Neural progenitor cell (in vitro differentiated cells): ENCODE results near the gene AK1. TPM values are rescaled to one million over a fixed set of nuclear protein-coding genes. Genes with fewer than 3 reads are reported as not detected.

Source experiments
- DNase-seq: peaks from one replicate; pipeline ENCODE4 v3.0.0-alpha.2; 2016; ENCODE audit warnings: low spot score
- H2AFZ ChIP-seq: fragments of 200-600 bp; sonication (generic); replicated peaks from 2 replicates; pipeline ENCODE4 v1.6.1; 2016; ENCODE audit warnings: antibody characterized with exemption
- H3F3A ChIP-seq: fragments of 200-600 bp; sonication (generic); 2 replicates; pipeline ENCODE4 v1.6.1; 2016; ENCODE audit warnings: antibody characterized with exemption, low read depth
- H3K27ac ChIP-seq: fragments of 200-600 bp; sonication (generic); 2 replicates; pipeline ENCODE4 v1.5.1; 2016; ENCODE audit warnings: mild to moderate bottlenecking
- H3K27me3 ChIP-seq: fragments of 200-600 bp; sonication (generic); 2 replicates; pipeline ENCODE4 v1.6.1; 2016; ENCODE audit warnings: mild to moderate bottlenecking, moderate library complexity
- H3K36me3 ChIP-seq: fragments of 200-600 bp; sonication (generic); 2 replicates; pipeline ENCODE4 v1.5.1; 2016
- H3K4me1 ChIP-seq: fragments of 200-600 bp; sonication (generic); 2 replicates; pipeline ENCODE4 v1.6.1; 2016; ENCODE audit warnings: mixed run types
- H3K4me2 ChIP-seq: fragments of 200-600 bp; sonication (generic); 2 replicates; pipeline ENCODE4 v1.6.1; 2016
- H3K4me3 ChIP-seq: fragments of 200-600 bp; sonication (generic); 2 replicates; pipeline ENCODE4 v1.5.1; 2016
- H3K79me2 ChIP-seq: fragments of 200-600 bp; sonication (generic); 2 replicates; pipeline ENCODE4 v1.6.1; 2016; ENCODE audit warnings: low read depth
- H3K9ac ChIP-seq: fragments of 200-600 bp; sonication (generic); 2 replicates; pipeline ENCODE4 v1.6.1; 2016
- H3K9me3 ChIP-seq: fragments of 200-600 bp; sonication (generic); 2 replicates; pipeline ENCODE4 v1.5.1; 2016; ENCODE audit warnings: low read depth
- H4K20me1 ChIP-seq: fragments of 200-600 bp; sonication (generic); 2 replicates; pipeline ENCODE4 v1.6.1; 2016; ENCODE audit warnings: low read depth
- H3K27ac Mint-ChIP-seq: 3 replicates; pipeline ENCODE4 v1.8.0; 2021; ENCODE audit warnings: mixed read lengths
- H3K27me3 Mint-ChIP-seq: 2 replicates; pipeline ENCODE4 v1.8.0; 2022; ENCODE audit warnings: low read depth, mild to moderate bottlenecking, inconsistent platforms, moderate library complexity, mixed read lengths; ENCODE audit not compliant: insufficient read depth
- H3K36me3 Mint-ChIP-seq: 3 replicates; pipeline ENCODE4 v1.8.0; 2021; ENCODE audit warnings: mixed read lengths
- H3K4me1 Mint-ChIP-seq: 3 replicates; pipeline ENCODE4 v1.8.0; 2021; ENCODE audit warnings: mixed read lengths
- H3K4me3 Mint-ChIP-seq: 3 replicates; pipeline ENCODE4 v1.8.0; 2021; ENCODE audit warnings: mild to moderate bottlenecking, moderate library complexity, mixed read lengths
- H3K9me3 Mint-ChIP-seq: 3 replicates; pipeline ENCODE4 v1.8.0; 2020; ENCODE audit warnings: mixed read lengths
- CTCF ChIP-seq: fragments of 200-600 bp; sonication (generic); IDR thresholded peaks from 2 replicates; pipeline ENCODE4 v1.5.1; 2017; ENCODE audit warnings: antibody characterized with exemption, mild to moderate bottlenecking
- EZH2 ChIP-seq: fragments of 200-600 bp; sonication (generic); IDR thresholded peaks from 2 replicates; pipeline ENCODE4 v1.6.1; 2017; ENCODE audit warnings: antibody characterized with exemption, mild to moderate bottlenecking, moderate library complexity
- EZH2phosphoT487 ChIP-seq: fragments of 200-600 bp; sonication (generic); IDR thresholded peaks from 2 replicates; pipeline ENCODE4 v1.6.1; 2017; ENCODE audit warnings: antibody characterized with exemption
- microRNA-seq: library from miRNA; unstranded; fragments of <30 nt; microRNA quantifications from one replicate; pipeline ENCODE4, GENCODE V29; 2016
- small RNA-seq: library from RNA; depleted of rRNA; stranded (forward); fragments of <200 nt; gene quantifications from one replicate; pipeline ENCODE3, GENCODE V24; 2015
- total RNA-seq: library from RNA; depleted of rRNA; stranded (reverse); fragments of >200 nt; gene quantifications from 2 replicates; pipeline ENCODE4 v1.2.3, GENCODE V29; 2015; ENCODE audit warnings: low replicate concordance

The AK1 gene
- total RNA-seq, 1 donor from 2014 or later = 25.6 TPM

DNA sequence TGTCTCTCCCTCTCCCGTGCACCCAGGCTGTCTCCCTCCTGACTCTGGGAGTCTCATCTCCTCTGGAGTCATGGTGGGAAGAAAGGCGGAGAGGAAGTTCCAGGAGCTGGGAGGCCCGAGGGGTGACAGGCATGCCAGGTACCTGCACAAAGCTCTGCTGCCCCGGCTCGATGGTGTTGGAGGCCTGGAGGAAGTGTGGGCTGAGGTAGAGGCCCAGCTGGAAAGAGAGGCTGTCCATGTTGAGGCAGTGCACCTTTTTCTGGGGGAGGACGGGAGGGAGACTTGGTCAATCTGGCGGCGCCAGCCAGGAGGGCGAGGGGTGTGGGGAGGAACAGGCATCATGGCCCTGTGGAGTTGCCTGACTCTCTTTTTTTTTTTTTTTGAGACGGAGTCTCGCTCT is 58.9 kb downstream of the AK1 start:
- H3K9ac ChIP-seq = no peak overlapping the region
- H3K27ac Mint-ChIP-seq = peak overlapping the region; percentile 57

DNA sequence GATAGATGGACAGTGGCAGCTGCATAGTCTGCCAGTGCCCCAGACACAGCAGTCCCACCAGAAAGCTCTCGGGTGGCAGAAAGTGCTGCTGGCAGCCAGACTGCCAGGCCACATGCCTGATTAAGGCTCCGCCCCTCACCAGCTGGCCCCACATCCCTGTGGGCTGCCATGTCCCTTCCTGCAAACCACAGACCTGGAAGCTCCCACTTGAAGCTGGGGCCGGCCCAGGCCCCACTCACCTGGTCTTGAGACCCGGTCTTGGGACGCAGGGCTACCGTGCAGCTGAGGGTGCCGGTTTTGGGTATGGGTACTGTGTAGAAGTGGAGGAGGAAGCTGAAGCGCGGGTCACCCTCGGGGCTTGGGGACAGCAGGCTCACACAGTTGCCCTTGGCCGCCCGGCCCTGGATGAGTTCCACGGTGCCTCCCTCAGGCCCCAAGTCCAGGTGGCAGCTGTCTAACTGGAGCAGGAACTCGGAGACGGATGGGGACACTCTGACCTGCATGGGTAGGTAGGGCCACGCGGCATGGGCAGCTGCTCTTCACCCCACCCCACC is 59.5 kb downstream of the AK1 start:
- H3K27me3 ChIP-seq = no peaks in the 10 kb centered on the region
- H2AFZ ChIP-seq = no peak overlapping the region
- Mint-ChIP-seq H3K36me3 (no peaks in the 10 kb centered on the region), H3K27me3 (peaks cover 4% of the 10 kb centered on the region), H3K27ac (no peak overlapping the region), H3K4me1 (no peaks in the 10 kb centered on the region), H3K4me3 (no peak overlapping the region), H3K9me3 (no peaks in the 10 kb centered on the region)
- no peaks in the 10 kb centered on the region for H3K36me3 ChIP-seq
- H4K20me1 ChIP-seq = no peaks in the 10 kb centered on the region
- no peaks in the 10 kb centered on the region for H3K79me2 ChIP-seq
- no peak overlapping the region for H3K27ac ChIP-seq
- DNase-seq = no peak
- H3K4me3 ChIP-seq = no peak overlapping the region
- no peak for TF ChIP-seq EZH2
- no peak for TF ChIP-seq CTCF
- TF ChIP-seq EZH2phosphoT487 = no peak
- no peak overlapping the region for H3K4me2 ChIP-seq
- peaks cover 4% of the 10 kb centered on the region for H3F3A ChIP-seq
- H3K9me3 ChIP-seq = no peaks in the 10 kb centered on the region
- no peaks in the 10 kb centered on the region for H3K4me1 ChIP-seq
- no peak overlapping the region for H3K9ac ChIP-seq

More for the DNA sequence above, 58.9 kb downstream of the AK1 start:
- H3K27me3 ChIP-seq = no peaks in the 10 kb centered on the region
- no peak overlapping the region for H3K4me2 ChIP-seq
- H3K4me3 ChIP-seq = no peak overlapping the region
- H3K27me3 Mint-ChIP-seq = peaks cover 4% of the 10 kb centered on the region
- H3K4me1 ChIP-seq = no peaks in the 10 kb centered on the region
- H3K9me3 Mint-ChIP-seq = no peaks in the 10 kb centered on the region
- H2AFZ ChIP-seq = no peak overlapping the region
- no peaks in the 10 kb centered on the region for H3K36me3 ChIP-seq
- H3K4me1 Mint-ChIP-seq = no peaks in the 10 kb centered on the region
- no peaks in the 10 kb centered on the region for H3K9me3 ChIP-seq
- no peaks in the 10 kb centered on the region for H3K36me3 Mint-ChIP-seq
- H3F3A ChIP-seq = peaks cover 4% of the 10 kb centered on the region
- H3K4me3 Mint-ChIP-seq = peak overlapping the region; percentile 27
- no peaks in the 10 kb centered on the region for H3K79me2 ChIP-seq
- no peak for DNase-seq
- H4K20me1 ChIP-seq = no peaks in the 10 kb centered on the region
- TF ChIP-seq EZH2phosphoT487 (no peak), EZH2 (no peak), CTCF (no peak)
- H3K27ac ChIP-seq = no peak overlapping the region

GRCh38 chr9:127816728-127817127 is 60.7 kb downstream of the AK1 start:
- H3K9ac ChIP-seq = no peak overlapping the region

More at GRCh38 chr9:127816728-127817127, 60.7 kb downstream of the AK1 start:
- H3K27ac Mint-ChIP-seq = peak overlapping the region; percentile 47
- Histone ChIP-seq H3K4me2 (no peak overlapping the region), H4K20me1 (no peaks in the 10 kb centered on the region), H3F3A (no peaks in the 10 kb centered on the region), H3K27me3 (no peaks in the 10 kb centered on the region), H2AFZ (no peak overlapping the region), H3K27ac (no peak overlapping the region), H3K4me1 (no peaks in the 10 kb centered on the region), H3K4me3 (no peak overlapping the region), H3K36me3 (no peaks in the 10 kb centered on the region), H3K79me2 (no peaks in the 10 kb centered on the region), H3K9me3 (no peaks in the 10 kb centered on the region)
- no peak for TF ChIP-seq EZH2
- no peak for TF ChIP-seq CTCF
- no peak for TF ChIP-seq EZH2phosphoT487
- no peak for DNase-seq
- H3K4me3 Mint-ChIP-seq = no peak overlapping the region
- H3K4me1 Mint-ChIP-seq = no peaks in the 10 kb centered on the region
- no peaks in the 10 kb centered on the region for H3K9me3 Mint-ChIP-seq
- H3K36me3 Mint-ChIP-seq = peaks cover under 1% of the 10 kb centered on the region
- H3K27me3 Mint-ChIP-seq = peaks cover 4% of the 10 kb centered on the region

Small RNA genes within 50 kb of the gene (microRNA-seq; reads per million reads assigned to microRNA genes)
- not detected for gene MIR4672

Small RNA genes within 50 kb of the gene (small RNA-seq; reads per million reads assigned to genes)
- gene MIR4672 = not detected
- gene RF00019 = not detected
- not detected for gene RNA5SP296

Other genes with a start within 250 kb of the AK1 start
- gene CFAP157, start 170.7 kb downstream of the AK1 start, total RNA-seq = 0.31 TPM in 1 of 2 replicates, not detected in the other
- gene PTRH1, start 162.0 kb downstream of the AK1 start, total RNA-seq = 1.3 and 5.4 TPM in 2 replicates
- gene TTC16, start 161.6 kb downstream of the AK1 start, total RNA-seq = not detected in 2 replicates
- 5.5 and 18.3 TPM in 2 replicates for gene TOR2A, start 142.4 kb downstream of the AK1 start, total RNA-seq
- gene SH2D3C, start 99.0 kb downstream of the AK1 start, total RNA-seq = 1.8 and 1.9 TPM in 2 replicates
- 22.5 and 47.8 TPM in 2 replicates for gene CDK9, start 91.6 kb downstream of the AK1 start, total RNA-seq
- gene FPGS, start 74.8 kb downstream of the AK1 start, total RNA-seq = 32.8 and 60.5 TPM in 2 replicates
- 0.19 TPM in 1 of 2 replicates, not detected in the other for gene ENG, start 23.0 kb downstream of the AK1 start, total RNA-seq
- 14.3 and 42.7 TPM in 2 replicates for gene ST6GALNAC6, start 21.9 kb upstream of the AK1 start, total RNA-seq
- 5.5 and 11.1 TPM in 2 replicates for gene ST6GALNAC4, start 39.4 kb upstream of the AK1 start, total RNA-seq
- gene PIP5KL1, start 53.1 kb upstream of the AK1 start, total RNA-seq = 1.4 and 8.8 TPM in 2 replicates
- gene DPM2, start 60.2 kb upstream of the AK1 start, total RNA-seq = 9.1 and 20.5 TPM in 2 replicates
- gene EEIG1, start 103.3 kb upstream of the AK1 start, total RNA-seq = 8.8 and 30.8 TPM in 2 replicates
- gene NAIF1, start 189.6 kb upstream of the AK1 start, total RNA-seq = 8.4 and 9.5 TPM in 2 replicates
- 8.5 and 15.7 TPM in 2 replicates for gene SLC25A25, start 190.6 kb upstream of the AK1 start, total RNA-seq